Keratinocyte (primary cell): Measurements from ENCODE around the gene PPARA.

Experiments used
- CTCF ChIP-seq, 3 experiments: IDR thresholded peaks in 1 of 3; conservative IDR thresholded peaks in 1 of 3; optimal IDR thresholded peaks in 1 of 3; 2 replicates in 2 of 3; 3 replicates in 1 of 3; pipeline versions ENCODE3 to v1.5.1; 2011; ENCODE audit warnings: low read length in 3 of 3, mild to moderate bottlenecking in 3 of 3, moderate library complexity in 2 of 3, control low read depth in 1 of 3, inconsistent platforms in 1 of 3; ENCODE audit not compliant: insufficient read depth in 2 of 3; ENCODE audit errors: extremely low read depth in 1 of 3
- EZH2 ChIP-seq: IDR thresholded peaks from one replicate; pipeline ENCODE4 v1.6.1; 2012; ENCODE audit warnings: inconsistent platforms, mild to moderate bottlenecking, low read length, moderate library complexity

- TF ChIP-seq EZH2 (no peak), CTCF (optimal IDR thresholded peaks at IDR 0.05 in 1 of 3, IDR thresholded peaks at IDR 0.05 in 1 of 3, conservative IDR thresholded peaks at IDR 0.05 in 1 of 3; ENCODE audit: extremely low read depth in 1 of 3, insufficient read depth in 2 of 3, low read length in 3 of 3) (no peak)
These were observed 12.6 kb downstream of the PPARA start for GRCh38 chr22:46162771-46163556.
